ENCODE results near the gene VPS26B.

Gene VPS26B

DNA sequence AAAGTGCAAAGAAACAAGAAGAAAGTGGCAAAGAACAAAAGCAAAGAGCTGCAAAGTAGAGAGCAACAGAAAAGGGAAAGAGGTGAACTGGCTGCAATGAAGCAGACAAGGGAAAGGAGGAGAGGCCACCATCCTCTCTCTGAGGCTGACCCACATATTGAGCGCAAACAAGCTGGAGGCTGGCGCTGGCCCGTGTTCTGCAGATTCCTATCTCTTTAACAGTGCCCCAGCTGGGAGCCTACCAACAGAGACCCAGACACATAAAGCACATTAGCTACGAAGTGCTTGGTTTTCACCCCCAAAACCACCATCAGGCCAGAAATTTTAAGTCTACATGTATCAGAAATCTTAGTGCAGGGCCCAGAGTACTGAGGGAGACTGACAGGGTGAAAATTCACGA is 18.3 kb upstream of the VPS26B start:
- Histone ChIP-seq H3K36me3 (ENCODE audit: control insufficient read depth, insufficient read depth, low read length) (peaks cover 87% of the 10 kb centered on the region), H3K4me3 (ENCODE audit: extremely low read depth, insufficient read depth, low read length, poor library complexity, severe bottlenecking) (no peak overlapping the region), H3K4me1 (ENCODE audit: control insufficient read depth, insufficient read depth, low read length, poor library complexity, severe bottlenecking) (no peaks in the 10 kb centered on the region), H3K27ac (ENCODE audit: low read depth, low read length, severe bottlenecking) (no peak overlapping the region), H3K9me3 (ENCODE audit: control insufficient read depth, low read length) (no peaks in the 10 kb centered on the region)
- 94 to 100% methylated on average over 2 to 3 of the region's 5 CpGs for WGBS, 2 experiments (ENCODE audit: insufficient coverage in 2 of 2)

DNA sequence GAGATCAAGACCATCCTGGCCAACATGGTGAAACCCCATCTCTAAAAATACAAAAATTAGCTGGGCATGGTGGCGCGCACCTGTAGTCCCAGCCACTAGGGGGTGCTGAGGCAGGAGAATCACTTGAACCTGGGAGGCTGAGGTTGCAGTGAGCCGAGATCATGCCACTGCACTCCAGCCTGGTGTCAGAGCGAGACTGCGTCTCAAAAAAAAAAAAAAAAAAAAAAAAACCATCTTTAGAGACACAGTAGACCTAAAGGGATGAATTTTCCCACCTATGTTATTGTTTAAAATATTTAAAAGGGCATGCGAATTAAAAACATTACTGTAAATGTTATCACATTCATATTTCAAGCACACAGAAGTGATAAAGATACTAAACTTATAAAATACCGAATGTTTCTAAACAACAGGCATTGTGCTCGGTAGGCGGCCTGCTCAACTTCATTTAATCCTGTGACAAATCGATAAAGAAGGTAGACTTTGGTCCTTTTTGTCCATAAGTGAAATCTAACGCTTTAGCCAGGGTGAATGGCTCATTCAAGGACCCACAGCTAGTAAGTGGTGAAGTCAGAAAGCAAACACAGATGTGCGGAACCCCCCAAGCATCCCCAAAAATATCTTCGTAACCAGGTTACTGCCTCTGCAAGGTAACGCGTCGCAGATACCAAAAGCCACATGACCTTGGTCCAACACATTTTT is 16.8 kb upstream of the VPS26B start:
- WGBS, 2 experiments (ENCODE audit: insufficient coverage in 2 of 2), result 91 to 95% methylated on average over 8 to 12 of the region's 16 CpGs
- peaks cover 80% of the 10 kb centered on the region for H3K36me3 ChIP-seq (ENCODE audit: control insufficient read depth, insufficient read depth, low read length)
- no peak overlapping the region for H3K27ac ChIP-seq (ENCODE audit: low read depth, low read length, severe bottlenecking)
- no peak overlapping the region for H3K4me3 ChIP-seq (ENCODE audit: extremely low read depth, insufficient read depth, low read length, poor library complexity, severe bottlenecking)
- H3K9me3 ChIP-seq (ENCODE audit: control insufficient read depth, low read length), result no peaks in the 10 kb centered on the region
- no peaks in the 10 kb centered on the region for H3K4me1 ChIP-seq (ENCODE audit: control insufficient read depth, insufficient read depth, low read length, poor library complexity, severe bottlenecking)

DNA sequence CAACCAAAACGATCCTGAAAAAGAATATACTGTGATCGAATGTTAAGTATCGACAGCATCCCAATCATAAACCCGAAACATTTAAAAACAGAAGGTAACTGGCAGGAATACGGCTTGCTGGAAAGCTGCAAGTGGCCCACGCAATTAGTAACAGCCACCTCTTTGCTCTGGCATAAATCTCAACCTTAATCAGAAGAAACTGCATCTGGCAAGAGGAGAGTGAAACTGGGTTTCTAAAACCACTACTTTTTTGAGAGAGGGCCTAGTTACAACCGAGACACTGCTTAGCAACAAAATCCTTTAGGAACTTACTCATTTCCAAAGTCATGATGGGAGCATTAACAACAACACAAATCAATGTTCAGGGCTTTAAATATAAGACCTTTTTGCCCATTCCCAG is 8.6 kb upstream of the VPS26B start:
- H3K4me1 ChIP-seq (ENCODE audit: control insufficient read depth, insufficient read depth, low read length, poor library complexity, severe bottlenecking), result no peaks in the 10 kb centered on the region
- 88 to 100% methylated on average over 4 to 6 of the region's 7 CpGs for WGBS, 2 experiments (ENCODE audit: insufficient coverage in 2 of 2)

DNA sequence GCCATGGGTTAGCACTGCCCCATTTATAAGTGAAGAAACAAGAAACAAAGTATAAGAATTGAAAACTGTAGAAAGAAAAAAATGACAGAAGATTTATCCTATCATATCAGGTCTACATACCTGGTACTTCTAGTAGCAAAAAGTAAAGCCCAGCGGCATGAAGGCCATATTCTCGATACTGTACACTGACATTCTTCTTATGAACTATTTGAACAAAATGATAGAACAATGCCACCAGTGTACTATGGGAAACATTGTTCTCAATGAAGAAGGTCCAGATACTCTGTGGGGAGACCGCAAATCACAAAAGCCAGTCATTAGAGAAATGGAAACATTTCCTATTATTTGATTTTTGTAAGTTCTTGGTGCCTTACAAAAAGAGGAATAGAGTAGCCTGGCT is 7.7 kb upstream of the VPS26B start:
- Histone ChIP-seq H3K27ac (ENCODE audit: low read depth, low read length, severe bottlenecking) (no peak overlapping the region), H3K36me3 (ENCODE audit: control insufficient read depth, insufficient read depth, low read length) (peaks cover 46% of the 10 kb centered on the region), H3K9me3 (ENCODE audit: control insufficient read depth, low read length) (no peaks in the 10 kb centered on the region), H3K4me3 (ENCODE audit: extremely low read depth, insufficient read depth, low read length, poor library complexity, severe bottlenecking) (no peak overlapping the region), H3K4me1 (ENCODE audit: control insufficient read depth, insufficient read depth, low read length, poor library complexity, severe bottlenecking) (no peaks in the 10 kb centered on the region)
- WGBS, 2 experiments (ENCODE audit: insufficient coverage in 2 of 2), result 93% methylated on average over 3 of the region's 3 CpGs; no CpG with 5 or more reads in 1 of the 2 experiments

More for the DNA sequence above, 8.6 kb upstream of the VPS26B start:
- H3K9me3 ChIP-seq (ENCODE audit: control insufficient read depth, low read length), result no peaks in the 10 kb centered on the region
- peaks cover 51% of the 10 kb centered on the region for H3K36me3 ChIP-seq (ENCODE audit: control insufficient read depth, insufficient read depth, low read length)
- H3K4me3 ChIP-seq (ENCODE audit: extremely low read depth, insufficient read depth, low read length, poor library complexity, severe bottlenecking), result no peak overlapping the region
- H3K27ac ChIP-seq (ENCODE audit: low read depth, low read length, severe bottlenecking), result no peak overlapping the region

DNA sequence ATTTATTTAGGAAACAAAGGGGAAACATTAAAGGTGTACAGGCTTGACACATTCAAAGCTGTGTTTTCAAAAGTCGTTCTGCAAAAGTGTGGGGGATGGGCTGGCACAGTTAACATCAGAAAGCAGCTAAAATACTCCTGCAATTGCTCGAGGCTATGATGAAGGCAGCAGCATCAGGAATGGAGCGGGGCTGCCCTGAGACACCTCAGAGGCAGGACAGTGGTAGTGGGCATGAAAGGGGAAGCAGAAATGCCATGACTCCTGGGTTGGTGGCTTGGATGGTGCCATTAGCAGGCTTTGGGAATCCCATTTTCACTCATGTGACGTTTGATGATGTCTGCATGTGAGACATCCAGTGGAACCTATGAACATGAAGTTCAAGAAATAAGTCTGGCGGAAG is 1.4 kb upstream of the VPS26B start:
- Histone ChIP-seq H3K9me3 (ENCODE audit: control insufficient read depth, low read length) (no peaks in the 10 kb centered on the region), H3K27ac (ENCODE audit: low read depth, low read length, severe bottlenecking) (no peak overlapping the region), H3K4me3 (ENCODE audit: extremely low read depth, insufficient read depth, low read length, poor library complexity, severe bottlenecking) (peak overlapping the region; percentile 82), H3K36me3 (ENCODE audit: control insufficient read depth, insufficient read depth, low read length) (peaks cover 26% of the 10 kb centered on the region), H3K4me1 (ENCODE audit: control insufficient read depth, insufficient read depth, low read length, poor library complexity, severe bottlenecking) (peaks cover 6% of the 10 kb centered on the region)
- WGBS, 2 experiments (ENCODE audit: insufficient coverage in 2 of 2), result 3 to 10% methylated on average over 4 to 5 of the region's 5 CpGs

DNA sequence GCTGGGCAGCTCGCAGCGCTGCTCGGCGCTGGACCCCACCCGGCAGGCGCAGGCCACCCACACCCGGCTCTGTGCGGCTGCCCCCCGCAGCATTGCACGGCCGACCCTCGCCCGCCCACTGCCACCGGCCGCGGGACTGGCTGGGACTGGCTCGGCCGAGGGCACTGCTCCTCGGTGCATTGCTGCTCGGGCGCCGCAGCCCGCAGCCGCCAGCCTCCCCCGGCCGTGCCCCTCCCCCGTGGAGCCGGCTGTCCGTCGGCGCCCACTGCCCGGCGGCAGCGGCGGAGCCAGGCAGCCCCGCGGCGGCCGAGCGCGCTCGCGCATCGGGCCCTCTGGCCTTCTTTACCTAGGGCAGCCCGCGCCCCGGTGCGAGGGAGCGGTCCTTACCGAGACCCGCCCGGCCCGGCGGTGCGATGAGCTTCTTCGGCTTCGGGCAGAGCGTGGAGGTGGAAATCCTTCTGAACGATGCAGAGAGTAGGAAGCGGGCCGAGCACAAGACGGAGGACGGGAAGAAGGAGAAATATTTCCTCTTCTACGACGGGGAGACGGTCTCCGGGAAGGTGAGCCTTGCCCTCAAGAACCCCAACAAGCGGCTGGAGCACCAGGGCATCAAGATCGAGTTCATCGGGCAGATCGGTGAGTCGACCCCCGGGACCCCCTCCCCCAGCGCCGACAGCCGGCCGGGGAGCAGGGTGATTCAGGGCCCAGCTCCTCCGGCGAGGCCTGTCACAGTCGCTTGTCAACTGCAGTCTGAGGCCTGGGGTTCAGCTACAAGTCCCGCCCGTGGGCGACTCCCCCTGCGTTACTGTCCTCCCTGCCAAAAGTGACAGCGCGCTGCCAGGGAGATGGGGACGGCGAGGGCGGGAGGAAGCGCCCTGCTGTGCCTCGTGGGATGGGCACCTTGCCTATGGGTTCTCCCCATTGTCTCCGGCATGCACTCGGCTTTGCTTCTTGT is 516 bp downstream of the VPS26B start:
- no peaks in the 10 kb centered on the region for H3K9me3 ChIP-seq (ENCODE audit: control insufficient read depth, low read length)
- H3K36me3 ChIP-seq (ENCODE audit: control insufficient read depth, insufficient read depth, low read length), result peaks cover 10% of the 10 kb centered on the region
- peaks cover 16% of the 10 kb centered on the region for H3K4me1 ChIP-seq (ENCODE audit: control insufficient read depth, insufficient read depth, low read length, poor library complexity, severe bottlenecking)
- H3K27ac ChIP-seq (ENCODE audit: low read depth, low read length, severe bottlenecking), result peak overlapping the region; percentile 29
- peak overlapping the region; percentile 82 for H3K4me3 ChIP-seq (ENCODE audit: extremely low read depth, insufficient read depth, low read length, poor library complexity, severe bottlenecking)
- WGBS, 2 experiments (ENCODE audit: insufficient coverage in 2 of 2), result 1% methylated on average over 58 to 82 of the region's 93 CpGs

DNA sequence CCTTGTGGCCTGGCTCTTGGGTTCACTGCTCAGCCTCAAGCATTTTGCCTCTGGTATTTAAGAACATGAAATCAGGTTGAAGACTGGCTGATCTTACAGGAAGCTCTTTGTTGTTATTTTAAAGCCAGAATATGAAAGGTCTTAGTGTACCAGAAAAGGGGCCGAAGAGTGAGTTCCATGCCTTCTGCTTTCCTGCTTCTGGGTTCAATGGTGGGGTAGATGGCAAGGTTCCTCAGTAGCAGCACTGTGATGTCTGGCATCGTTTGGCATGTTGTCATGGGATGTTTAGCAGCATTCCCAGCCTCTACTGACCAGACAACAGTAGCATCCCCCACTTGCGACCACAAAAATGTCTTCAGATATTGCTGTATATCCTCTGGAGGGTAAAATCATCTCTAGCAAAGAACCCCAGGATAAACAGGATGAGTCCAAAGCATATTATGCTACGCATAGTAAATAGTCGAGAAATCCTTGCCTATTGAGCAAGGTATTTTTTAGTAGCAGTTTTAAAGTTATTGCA is 2.4 kb downstream of the VPS26B start:
- Histone ChIP-seq H3K27ac (ENCODE audit: low read depth, low read length, severe bottlenecking) (no peak overlapping the region), H3K36me3 (ENCODE audit: control insufficient read depth, insufficient read depth, low read length) (peaks cover 10% of the 10 kb centered on the region), H3K9me3 (ENCODE audit: control insufficient read depth, low read length) (no peaks in the 10 kb centered on the region), H3K4me3 (ENCODE audit: extremely low read depth, insufficient read depth, low read length, poor library complexity, severe bottlenecking) (no peak overlapping the region), H3K4me1 (ENCODE audit: control insufficient read depth, insufficient read depth, low read length, poor library complexity, severe bottlenecking) (peaks cover 17% of the 10 kb centered on the region)
- WGBS, 2 experiments (ENCODE audit: insufficient coverage in 2 of 2), result 100% methylated on average over 2 to 3 of the region's 5 CpGs

DNA sequence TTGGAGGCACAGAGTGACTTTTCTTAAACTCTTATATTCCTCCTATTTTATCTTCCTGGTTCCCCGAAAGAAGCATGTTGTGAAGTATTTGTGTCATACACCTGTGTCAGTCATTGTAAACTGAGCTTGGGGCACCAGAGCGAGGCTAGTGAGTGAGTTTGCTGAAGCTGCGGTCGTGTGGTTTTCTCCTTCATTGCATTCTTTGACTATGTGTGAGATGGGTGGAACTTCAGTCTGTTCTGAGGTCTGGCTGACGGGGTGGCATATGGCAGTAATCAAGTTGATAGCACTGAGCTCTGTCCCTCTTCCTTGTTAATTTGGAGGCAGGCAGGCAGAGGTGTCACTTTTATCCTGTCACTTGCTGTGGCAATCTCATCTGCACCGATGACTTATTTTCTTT is 4.2 kb downstream of the VPS26B start:
- Histone ChIP-seq H3K9me3 (ENCODE audit: control insufficient read depth, low read length) (no peaks in the 10 kb centered on the region), H3K4me1 (ENCODE audit: control insufficient read depth, insufficient read depth, low read length, poor library complexity, severe bottlenecking) (peaks cover 22% of the 10 kb centered on the region), H3K4me3 (ENCODE audit: extremely low read depth, insufficient read depth, low read length, poor library complexity, severe bottlenecking) (no peak overlapping the region), H3K27ac (ENCODE audit: low read depth, low read length, severe bottlenecking) (no peak overlapping the region), H3K36me3 (ENCODE audit: control insufficient read depth, insufficient read depth, low read length) (peaks cover 10% of the 10 kb centered on the region)
- 87 to 96% methylated on average over 4 of the region's 6 CpGs for WGBS, 2 experiments (ENCODE audit: insufficient coverage in 2 of 2)

DNA sequence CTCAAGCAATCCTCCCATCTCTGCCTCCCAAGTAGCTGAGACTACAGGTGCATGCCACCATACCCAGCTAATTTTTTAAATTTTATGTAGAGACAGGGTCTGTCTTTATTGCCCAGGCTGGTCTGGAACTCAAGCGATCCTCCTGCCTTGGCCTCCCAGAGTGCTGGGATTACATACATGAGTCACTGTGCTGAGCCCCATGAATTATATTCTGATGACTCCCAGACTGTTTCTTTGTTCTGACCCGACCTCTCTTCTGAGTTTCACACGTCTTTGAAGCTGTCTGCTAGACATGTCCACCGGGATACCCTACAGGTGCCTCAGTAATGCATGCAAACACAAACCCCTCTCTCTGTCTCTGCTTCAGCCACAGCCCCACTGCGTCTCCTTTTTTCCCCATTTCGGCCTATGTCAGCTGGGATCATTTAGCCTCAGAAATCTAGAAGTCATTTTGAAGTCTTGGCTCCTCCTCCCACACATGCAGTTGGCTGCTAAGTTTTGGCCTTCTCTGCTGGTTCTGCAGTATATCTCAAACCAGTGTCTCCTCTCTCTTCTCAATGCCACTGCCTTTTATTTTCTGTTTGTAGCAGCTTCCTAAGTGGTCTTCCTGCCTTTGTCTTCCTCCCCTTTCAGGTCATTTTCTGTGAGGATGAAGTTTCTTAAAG is 4.8 kb downstream of the VPS26B start:
- H3K9me3 ChIP-seq (ENCODE audit: control insufficient read depth, low read length), result no peaks in the 10 kb centered on the region
- H3K27ac ChIP-seq (ENCODE audit: low read depth, low read length, severe bottlenecking), result peak overlapping the region; percentile 12
- peaks cover 10% of the 10 kb centered on the region for H3K36me3 ChIP-seq (ENCODE audit: control insufficient read depth, insufficient read depth, low read length)
- 75 to 86% methylated on average over 6 of the region's 6 CpGs for WGBS, 2 experiments (ENCODE audit: insufficient coverage in 2 of 2)
- H3K4me3 ChIP-seq (ENCODE audit: extremely low read depth, insufficient read depth, low read length, poor library complexity, severe bottlenecking), result no peak overlapping the region
- peaks cover 22% of the 10 kb centered on the region for H3K4me1 ChIP-seq (ENCODE audit: control insufficient read depth, insufficient read depth, low read length, poor library complexity, severe bottlenecking)

DNA sequence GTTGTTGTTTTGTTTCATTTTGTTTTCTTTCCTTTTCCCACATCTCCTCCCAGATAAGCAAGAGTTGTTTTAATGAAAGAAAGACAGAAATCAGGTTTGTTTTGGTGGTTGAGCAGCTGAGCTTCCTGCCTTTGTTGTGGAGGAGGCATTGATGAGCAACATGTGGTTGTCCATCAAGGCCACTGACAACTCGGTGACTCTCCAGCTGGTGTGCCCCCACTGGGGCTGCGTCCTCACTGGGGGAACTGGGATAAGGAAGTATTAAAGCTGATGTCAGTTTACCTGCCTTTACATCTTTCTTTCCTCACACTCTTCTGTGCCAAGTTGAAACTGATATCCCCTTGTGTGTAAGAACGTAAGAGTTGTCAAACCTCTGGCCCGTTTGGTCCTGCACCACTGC is 5.9 kb downstream of the VPS26B start:
- peak overlapping the region; percentile 62 for H3K27ac ChIP-seq (ENCODE audit: low read depth, low read length, severe bottlenecking)
- H3K36me3 ChIP-seq (ENCODE audit: control insufficient read depth, insufficient read depth, low read length), result peaks cover 17% of the 10 kb centered on the region
- WGBS, 2 experiments (ENCODE audit: insufficient coverage in 2 of 2), result 92% methylated on average over 4 of the region's 4 CpGs; no CpG with 5 or more reads in 1 of the 2 experiments
- H3K4me1 ChIP-seq (ENCODE audit: control insufficient read depth, insufficient read depth, low read length, poor library complexity, severe bottlenecking), result peaks cover 22% of the 10 kb centered on the region
- H3K4me3 ChIP-seq (ENCODE audit: extremely low read depth, insufficient read depth, low read length, poor library complexity, severe bottlenecking), result no peak overlapping the region
- no peaks in the 10 kb centered on the region for H3K9me3 ChIP-seq (ENCODE audit: control insufficient read depth, low read length)

All from mesodermal cell (in vitro differentiated cells).